Activated CD8-positive, alpha-beta T cell treated with anti-CD3 and anti-CD28 coated beads for 36 hours (primary cell): ENCODE measurements around the gene CELSR1. TPM values are rescaled to one million over a fixed set of nuclear protein-coding genes. Genes with fewer than 3 reads are reported as not detected.

Source experiments
- ATAC-seq: fragments of 200-7000 bp; cut with Tn5 transposase; one replicate; pipeline ENCODE4 v1.10.0; 2021; ENCODE audit warnings: mild to moderate bottlenecking, moderate library complexity
- CTCF ChIA-PET: fragments of 350-600 bp; sonication (Branson Sonifier 250); formaldehyde crosslinking; loops from one replicate; lab custom pipeline; 2021; ENCODE audit warnings: antibody characterized with exemption; lab: Charles Lee
- POLR2A ChIA-PET: fragments of 350-600 bp; sonication (Branson Sonifier 250); formaldehyde crosslinking; loops from one replicate; lab custom pipeline; 2021; ENCODE audit warnings: antibody characterized with exemption; lab: Charles Lee
- DNase-seq: peaks from one replicate; pipeline ENCODE4 v3.0.0-alpha.2; 2020
- H3K27ac Mint-ChIP-seq: one replicate; pipeline ENCODE4 v1.8.0; 2021; ENCODE audit warnings: mild to moderate bottlenecking, mixed read lengths
- H3K27me3 Mint-ChIP-seq: one replicate; pipeline ENCODE4 v1.8.0; 2021; ENCODE audit warnings: mixed read lengths
- H3K36me3 Mint-ChIP-seq: one replicate; pipeline ENCODE4 v1.8.0; 2021; ENCODE audit warnings: low read depth, mixed read lengths
- H3K4me1 Mint-ChIP-seq: one replicate; pipeline ENCODE4 v1.8.0; 2021; ENCODE audit warnings: low read depth, mixed read lengths
- H3K4me3 Mint-ChIP-seq: one replicate; pipeline ENCODE4 v1.8.0; 2021; ENCODE audit warnings: mild to moderate bottlenecking, moderate library complexity, mixed read lengths
- H3K9me3 Mint-ChIP-seq: one replicate; pipeline ENCODE4 v1.8.0; 2021; ENCODE audit warnings: mixed read lengths
- CTCF ChIP-seq: fragments of 200-600 bp; IDR thresholded peaks from one replicate; pipeline ENCODE4 v1.8.0; 2022; ENCODE audit warnings: antibody characterized with exemption, mild to moderate bottlenecking
- intact Hi-C: fragments of 100-400 bp; cut with micrococcal nuclease; formaldehyde crosslinking; loops from one replicate; pipeline ENCODE4 v1.10.0; 2022
- total RNA-seq, 2 experiments: library from RNA; stranded (reverse); gene quantifications; one replicate each; pipeline ENCODE4 v1.2.3, GENCODE V29; 2021

The CELSR1 gene
- total RNA-seq, 2 experiments from 2014 or later, result 0.25 to 0.36 TPM

GRCh38 chr22:46320716-46321386 is 216.6 kb downstream of the CELSR1 start:
- no peak overlapping the region for H3K4me3 Mint-ChIP-seq
- ChIA-PET CTCF (no interaction called here), POLR2A (no interaction called here)
- H3K36me3 Mint-ChIP-seq, result peaks cover 38% of the 10 kb centered on the region
- no peaks in the 10 kb centered on the region for H3K27me3 Mint-ChIP-seq
- intact Hi-C loops, result no loop called here
- H3K4me1 Mint-ChIP-seq, result no peaks in the 10 kb centered on the region
- no peaks in the 10 kb centered on the region for H3K9me3 Mint-ChIP-seq
- DNase-seq, result no peak
- TF ChIP-seq CTCF, result no peak
- no peak for ATAC-seq
- no peak overlapping the region for H3K27ac Mint-ChIP-seq

GRCh38 chr22:46320166-46320710 is 217.2 kb downstream of the CELSR1 start:
- Mint-ChIP-seq H3K27ac (no peak overlapping the region), H3K4me1 (no peaks in the 10 kb centered on the region), H3K36me3 (peaks cover 35% of the 10 kb centered on the region), H3K9me3 (no peaks in the 10 kb centered on the region), H3K27me3 (no peaks in the 10 kb centered on the region), H3K4me3 (no peak overlapping the region)
- CTCF ChIA-PET, result no interaction called here
- ATAC-seq, result no peak
- POLR2A ChIA-PET, result no interaction called here
- DNase-seq, result no peak
- TF ChIP-seq CTCF, result no peak
- intact Hi-C loops, result no loop called here

GRCh38 chr22:46319319-46319718 is 218.1 kb downstream of the CELSR1 start:
- CTCF ChIA-PET, result interaction anchor here (2.4 kb wide), 1 partner anchor 197 kb away, joined by 8 read pairs; no protein-coding TSS in a partner anchor
- peaks cover 35% of the 10 kb centered on the region for H3K36me3 Mint-ChIP-seq
- no peak for ATAC-seq
- no peaks in the 10 kb centered on the region for H3K4me1 Mint-ChIP-seq
- no peak for DNase-seq
- TF ChIP-seq CTCF, result no peak
- POLR2A ChIA-PET, result no interaction called here
- H3K4me3 Mint-ChIP-seq, result no peak overlapping the region
- no peaks in the 10 kb centered on the region for H3K9me3 Mint-ChIP-seq
- intact Hi-C loops, result no loop called here
- H3K27me3 Mint-ChIP-seq, result no peaks in the 10 kb centered on the region
- H3K27ac Mint-ChIP-seq, result no peak overlapping the region

GRCh38 chr22:46318576-46318975 is 218.8 kb downstream of the CELSR1 start:
- ChIA-PET POLR2A (no interaction called here), CTCF (interaction anchor here (2.4 kb wide), 1 partner anchor 196 kb away, joined by 8 read pairs; no protein-coding TSS in a partner anchor)
- Mint-ChIP-seq H3K27me3 (no peaks in the 10 kb centered on the region), H3K27ac (no peak overlapping the region), H3K9me3 (no peaks in the 10 kb centered on the region), H3K36me3 (peaks cover 36% of the 10 kb centered on the region), H3K4me1 (no peaks in the 10 kb centered on the region), H3K4me3 (no peak overlapping the region)
- no peak for ATAC-seq
- TF ChIP-seq CTCF, result no peak
- no peak for DNase-seq
- intact Hi-C loops, result no loop called here

- TF ChIP-seq CTCF, result no peak
- ATAC-seq, result no peak
- Mint-ChIP-seq H3K9me3 (no peaks in the 10 kb centered on the region), H3K27ac (no peak overlapping the region), H3K36me3 (peaks cover 32% of the 10 kb centered on the region), H3K4me1 (no peaks in the 10 kb centered on the region), H3K27me3 (no peaks in the 10 kb centered on the region), H3K4me3 (no peak overlapping the region)
- no peak for DNase-seq
- CTCF ChIA-PET, result interaction anchor here (1.0 to 2.4 kb wide), 2 partner anchors 17 to 195 kb away, joined by 3 to 8 read pairs; no protein-coding TSS in a partner anchor
- intact Hi-C loops, result no loop called here
- POLR2A ChIA-PET, result no interaction called here
Observed at GRCh38 chr22:46317646-46318045, 219.8 kb downstream of the CELSR1 start.
